HG02642 (cell line): Measurements from ENCODE around the gene RBM25.

ENCODE experiments used
- ATAC-seq: cut with Tn5 transposase; IDR thresholded peaks from one replicate; pipeline ENCODE4 v1.9.1; 2021; ENCODE audit warnings: mild to moderate bottlenecking; ENCODE audit not compliant: unreplicated experiment, poor library complexity

The RBM25 gene

DNA sequence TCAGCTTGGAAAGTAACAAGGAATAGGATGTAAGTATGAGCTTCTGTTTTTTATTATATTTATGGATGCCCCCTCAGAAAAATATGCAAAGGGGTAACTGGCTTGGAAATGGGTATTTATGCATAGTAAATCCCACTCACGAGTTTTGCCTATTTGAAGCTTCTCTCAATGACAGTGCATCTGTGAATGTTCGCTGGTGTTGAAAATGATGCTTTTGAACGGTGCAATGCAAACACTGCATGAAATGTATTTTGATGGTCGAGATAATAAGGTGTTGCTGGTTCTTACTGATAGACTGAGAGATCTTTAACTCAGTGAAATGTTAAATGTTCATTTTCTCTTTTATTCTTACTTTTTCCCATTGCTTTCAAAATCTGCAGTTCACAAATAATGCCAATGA is 42.0 kb downstream of the RBM25 start:
- ATAC-seq: no peak

DNA sequence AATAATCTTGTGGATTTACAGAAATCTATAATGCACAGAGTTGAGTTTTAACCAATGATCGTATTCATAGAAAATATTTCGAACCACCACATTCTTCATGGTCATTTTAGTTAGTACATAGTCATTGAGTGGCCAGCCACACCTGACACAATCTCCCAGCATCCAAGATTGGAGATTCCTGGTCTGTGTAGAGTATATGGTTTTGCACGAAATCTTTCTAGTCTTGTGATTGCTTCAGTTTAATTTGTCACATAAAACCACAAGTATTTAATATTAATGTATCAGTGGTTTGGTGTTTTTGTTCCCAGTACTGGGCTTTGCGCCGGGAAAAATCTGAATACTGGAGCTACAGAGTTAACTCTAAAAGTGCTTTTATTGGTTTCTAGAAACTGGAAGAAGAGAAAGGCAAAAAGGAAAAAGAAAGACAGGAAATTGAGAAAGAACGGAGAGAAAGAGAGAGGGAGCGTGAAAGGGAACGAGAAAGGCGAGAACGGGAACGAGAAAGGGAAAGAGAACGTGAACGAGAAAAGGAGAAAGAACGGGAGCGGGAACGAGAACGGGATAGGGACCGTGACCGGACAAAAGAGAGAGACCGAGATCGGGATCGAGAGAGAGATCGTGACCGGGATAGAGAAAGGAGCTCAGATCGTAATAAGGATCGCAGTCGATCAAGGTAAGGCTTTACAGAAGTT is 44.6 kb downstream of the RBM25 start:
- no peak for ATAC-seq

DNA sequence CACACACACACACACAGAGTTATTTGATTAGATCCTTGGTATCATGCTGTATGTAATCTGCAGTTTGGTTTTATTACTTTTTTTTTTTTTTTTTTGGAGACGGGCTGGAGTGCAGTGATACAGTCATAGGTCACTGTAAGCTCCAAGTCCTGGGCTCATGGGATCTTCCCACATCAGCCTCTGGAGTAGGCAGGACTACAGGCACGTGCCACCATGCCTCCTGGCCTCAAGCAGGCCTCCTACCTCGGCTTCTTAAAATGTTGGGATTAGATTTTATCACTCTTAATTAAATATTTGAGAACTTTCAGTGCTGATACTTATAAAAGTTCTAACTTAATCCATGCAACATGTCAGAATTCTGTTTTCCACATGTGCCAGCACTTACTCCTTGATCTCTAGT is 46.7 kb downstream of the RBM25 start:
- no peak for ATAC-seq

DNA sequence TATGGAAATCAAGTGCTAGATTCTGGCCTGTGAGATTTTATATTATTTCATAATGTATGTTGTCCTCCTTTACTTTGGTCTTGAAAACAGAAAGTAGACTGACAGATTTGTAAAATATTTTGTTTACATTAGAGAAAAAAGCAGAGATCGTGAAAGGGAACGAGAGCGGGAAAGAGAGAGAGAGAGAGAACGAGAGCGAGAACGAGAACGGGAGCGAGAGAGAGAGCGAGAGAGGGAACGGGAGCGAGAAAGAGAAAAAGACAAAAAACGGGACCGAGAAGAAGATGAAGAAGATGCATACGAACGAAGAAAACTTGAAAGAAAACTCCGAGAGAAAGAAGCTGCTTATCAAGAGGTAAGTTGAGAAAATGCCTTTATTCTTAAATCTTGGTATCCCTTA is 47.4 kb downstream of the RBM25 start:
- no peak for ATAC-seq

DNA sequence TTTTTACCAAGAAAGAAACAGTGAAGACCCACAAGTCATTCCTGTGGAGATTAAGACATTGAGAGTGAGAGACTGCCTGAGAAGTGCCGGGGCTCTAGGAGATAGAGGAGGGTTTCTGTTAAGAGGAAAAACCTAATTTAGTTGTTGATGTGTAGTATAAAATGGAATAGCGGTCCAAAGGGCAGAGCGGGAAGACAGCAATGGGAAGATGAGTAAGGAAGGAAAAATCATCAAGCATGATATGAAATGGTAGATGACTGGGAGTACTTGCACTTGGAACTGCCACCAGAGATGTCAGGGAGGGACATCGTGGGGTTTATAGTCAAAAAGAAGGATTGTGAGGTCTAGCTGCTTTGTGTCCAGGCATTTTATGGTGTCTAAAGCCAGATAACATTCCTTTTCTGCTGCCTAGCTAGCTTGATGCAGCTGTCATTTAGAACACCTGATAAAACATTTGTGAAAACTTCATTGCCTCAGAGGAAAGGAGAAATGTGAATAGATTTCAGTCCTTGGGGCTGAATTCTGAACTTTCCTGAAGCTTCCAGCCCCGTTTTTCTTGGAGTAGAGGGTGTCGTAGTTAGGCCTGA is 57.8 kb downstream of the RBM25 start:
- no peak for ATAC-seq

DNA sequence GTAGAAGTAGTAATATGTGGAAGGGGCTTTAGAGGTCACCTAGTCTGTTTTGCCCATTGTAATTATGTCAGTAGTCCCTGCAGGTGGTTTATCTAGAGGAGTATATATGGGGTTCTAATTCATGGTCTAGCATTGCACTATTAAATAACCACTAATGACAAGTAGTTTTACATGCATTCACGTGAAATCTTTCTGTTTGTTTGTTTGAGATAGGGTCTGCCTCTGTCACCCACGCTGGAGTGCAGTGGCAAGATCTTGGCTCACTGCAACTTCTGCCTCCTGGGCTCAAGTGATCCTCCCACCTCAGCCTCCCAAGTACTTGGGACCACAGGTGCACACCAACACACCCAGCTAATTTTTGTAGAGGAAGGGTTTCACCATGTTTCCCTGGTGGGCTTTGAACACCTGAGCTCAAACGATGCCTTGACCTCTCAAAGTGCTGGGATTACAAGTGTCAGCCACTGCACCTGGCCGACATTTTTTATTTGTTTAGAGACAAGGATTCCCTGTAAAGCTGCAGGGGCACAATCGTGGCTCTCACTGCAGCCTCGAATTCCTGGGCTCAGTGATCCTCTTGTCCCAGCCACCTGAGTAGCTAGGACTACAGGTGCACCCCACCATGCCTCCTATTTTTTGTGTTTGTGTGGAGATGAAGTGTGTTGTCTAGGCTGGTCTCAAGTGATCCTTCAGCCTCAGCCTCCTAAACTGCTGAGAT is 66.0 kb downstream of the RBM25 start:
- ATAC-seq: no peak

DNA sequence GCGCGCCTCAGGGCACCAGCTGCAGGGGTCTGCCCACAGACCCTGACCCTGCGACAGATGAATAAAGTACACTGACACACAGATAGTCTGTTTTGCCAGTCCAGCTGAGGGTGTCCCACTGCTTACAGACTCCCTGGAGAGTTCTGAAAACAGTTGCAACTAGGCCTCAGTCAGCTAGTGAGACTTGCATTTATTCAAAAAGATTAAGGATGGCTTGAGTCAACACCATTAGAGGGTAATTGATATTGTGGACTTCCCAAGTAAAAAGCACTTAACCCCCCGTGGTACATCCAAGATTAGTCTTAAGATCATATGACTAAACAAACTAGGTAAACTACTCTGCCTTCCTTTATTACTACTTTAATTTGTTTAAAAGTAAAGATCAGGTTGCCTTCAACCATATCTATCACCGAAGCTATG is 66.8 kb downstream of the RBM25 start:
- ATAC-seq: no peak

DNA sequence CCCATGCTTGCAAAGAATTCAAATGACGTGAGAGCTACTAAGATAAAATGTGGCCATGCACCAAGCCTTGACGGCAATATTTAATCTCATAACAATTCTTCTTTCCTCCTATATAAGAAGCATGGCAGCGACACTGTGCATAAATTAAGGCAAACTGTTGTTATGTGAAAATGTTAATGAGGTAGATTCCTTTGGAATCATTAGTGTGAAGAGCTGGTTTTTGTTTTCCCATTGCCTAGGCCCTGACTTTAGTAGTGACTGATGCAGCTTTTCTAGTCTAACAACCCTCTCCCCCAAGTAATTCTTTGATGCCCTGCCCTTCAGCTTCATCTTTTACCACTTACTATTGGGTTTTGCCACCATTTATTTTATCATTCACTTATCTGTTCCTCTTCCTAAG is 67.4 kb downstream of the RBM25 start:
- ATAC-seq: no peak

DNA sequence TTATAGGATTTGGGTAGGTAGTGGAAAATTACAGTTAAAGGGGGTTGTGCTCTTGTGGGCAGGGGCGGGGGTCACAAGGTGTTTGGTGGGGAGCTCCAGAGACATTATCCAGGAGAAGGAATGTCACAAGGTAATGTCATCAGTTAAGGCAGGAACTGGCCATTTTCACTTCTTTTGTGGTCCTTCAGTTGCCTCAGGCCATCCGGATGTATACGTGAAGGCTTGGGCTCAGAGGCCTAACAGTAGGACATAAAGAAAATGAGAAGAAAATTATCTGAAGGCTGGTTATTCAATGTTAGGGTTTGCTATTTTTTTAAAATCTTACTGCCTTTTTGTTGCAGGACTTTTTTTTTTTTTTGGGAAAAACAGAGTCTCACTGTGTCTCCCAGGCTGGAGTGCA is 75.5 kb downstream of the RBM25 start:
- no peak for ATAC-seq

DNA sequence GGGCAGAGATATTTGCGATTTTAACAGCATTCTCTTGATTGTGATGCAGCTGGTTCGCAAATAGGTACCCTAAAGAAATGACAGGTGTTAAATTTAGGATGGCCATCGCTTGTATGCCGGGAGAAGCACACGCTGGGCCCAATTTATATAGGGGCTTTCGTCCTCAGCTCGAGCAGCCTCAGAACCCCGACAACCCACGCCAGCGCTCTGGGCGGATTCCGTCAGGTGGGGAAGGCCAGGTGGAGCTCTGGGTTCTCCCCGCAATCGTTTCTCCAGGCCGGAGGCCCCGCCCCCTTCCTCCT is 77.7 kb downstream of the RBM25 start:
- no peak for ATAC-seq

DNA sequence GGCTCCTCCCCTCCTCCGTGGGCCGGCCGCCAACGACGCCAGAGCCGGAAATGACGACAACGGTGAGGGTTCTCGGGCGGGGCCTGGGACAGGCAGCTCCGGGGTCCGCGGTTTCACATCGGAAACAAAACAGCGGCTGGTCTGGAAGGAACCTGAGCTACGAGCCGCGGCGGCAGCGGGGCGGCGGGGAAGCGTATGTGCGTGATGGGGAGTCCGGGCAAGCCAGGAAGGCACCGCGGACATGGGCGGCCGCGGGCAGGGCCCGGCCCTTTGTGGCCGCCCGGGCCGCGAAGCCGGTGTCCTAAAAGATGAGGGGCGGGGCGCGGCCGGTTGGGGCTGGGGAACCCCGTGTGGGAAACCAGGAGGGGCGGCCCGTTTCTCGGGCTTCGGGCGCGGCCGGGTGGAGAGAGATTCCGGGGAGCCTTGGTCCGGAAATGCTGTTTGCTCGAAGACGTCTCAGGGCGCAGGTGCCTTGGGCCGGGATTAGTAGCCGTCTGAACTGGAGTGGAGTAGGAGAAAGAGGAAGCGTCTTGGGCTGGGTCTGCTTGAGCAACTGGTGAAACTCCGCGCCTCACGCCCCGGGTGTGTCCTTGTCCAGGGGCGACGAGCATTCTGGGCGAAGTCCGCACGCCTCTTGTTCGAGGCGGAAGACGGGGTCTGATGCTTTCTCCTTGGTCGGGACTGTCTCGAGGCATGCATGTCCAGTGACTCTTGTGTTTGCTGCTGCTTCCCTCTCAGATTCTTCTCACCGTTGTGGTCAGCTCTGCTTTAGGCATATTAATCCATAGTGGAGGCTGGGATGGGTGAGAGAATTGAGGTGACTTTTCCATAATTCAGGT is 78.3 kb downstream of the RBM25 start, which contains the start of gene PSEN1:
PSEN1 (plus strand) TSS at position 121 of the 839 bp plus-strand sequence. CDS start 11,513 bp downstream, outside the sequence.
- ATAC-seq: peak; percentile 93

DNA sequence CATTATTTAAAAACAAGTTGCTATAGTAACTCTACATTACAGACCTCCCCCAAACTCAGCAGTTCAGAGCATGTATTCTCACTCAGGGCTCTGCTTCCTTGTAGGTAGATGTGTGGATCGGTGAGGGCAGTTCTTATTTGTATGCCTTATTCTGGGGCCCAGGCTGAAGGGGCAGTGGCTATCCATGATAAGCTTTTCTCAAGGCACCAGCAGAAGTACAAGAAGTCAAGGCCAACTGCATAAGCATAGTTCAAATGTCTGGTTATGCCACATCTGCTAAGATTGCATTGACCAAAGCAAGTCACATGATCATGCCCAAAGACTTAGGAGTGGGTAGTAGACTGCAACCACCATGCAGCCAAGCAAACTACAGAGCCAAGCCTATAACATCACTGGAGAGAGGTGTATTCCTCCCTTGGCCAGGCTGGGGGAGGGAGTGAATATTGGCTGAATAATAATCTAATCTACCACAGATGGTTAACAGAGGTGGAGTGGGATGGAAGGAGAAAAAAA is 82.5 kb downstream of the RBM25 start:
- no peak for ATAC-seq

DNA sequence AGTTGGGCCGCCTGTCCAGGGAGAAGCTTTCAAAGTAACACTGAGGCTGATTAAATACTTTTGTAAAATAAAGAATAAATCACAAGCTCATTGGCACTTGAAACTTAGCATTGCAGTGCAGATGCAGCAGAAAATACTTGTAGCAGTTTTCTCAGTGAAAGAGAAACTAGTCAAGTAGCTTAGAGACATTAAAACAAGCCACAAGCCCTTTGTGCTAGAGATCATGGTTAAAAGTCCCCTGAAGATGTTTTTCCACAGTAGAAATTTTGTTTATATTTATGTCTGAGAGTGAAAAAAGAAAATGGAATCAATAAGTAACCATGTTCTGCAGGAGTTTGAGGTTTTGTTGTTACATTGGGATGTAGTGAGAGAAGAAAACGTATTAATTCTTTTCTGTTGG is 83.9 kb downstream of the RBM25 start:
- ATAC-seq: no peak

DNA sequence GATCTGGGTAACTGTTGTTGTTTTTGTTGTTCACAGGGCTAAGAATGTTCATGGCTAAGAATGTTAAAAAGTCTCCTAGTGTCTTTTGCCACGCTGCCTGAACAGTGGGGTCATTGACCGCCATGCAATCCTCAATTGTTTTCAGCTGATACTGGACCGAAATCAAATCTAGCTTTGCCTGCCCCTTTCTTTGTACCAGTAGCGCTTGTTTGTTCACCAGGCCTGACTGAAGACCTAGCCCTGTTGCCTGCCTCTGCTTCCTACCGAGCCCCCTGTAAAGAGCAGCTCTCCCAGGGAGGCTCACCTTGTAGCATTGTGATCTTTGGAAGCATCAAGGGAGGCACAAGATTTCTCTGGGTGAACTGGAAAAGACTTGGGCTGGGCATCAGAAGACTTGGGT is 84.7 kb downstream of the RBM25 start:
- ATAC-seq: no peak

DNA sequence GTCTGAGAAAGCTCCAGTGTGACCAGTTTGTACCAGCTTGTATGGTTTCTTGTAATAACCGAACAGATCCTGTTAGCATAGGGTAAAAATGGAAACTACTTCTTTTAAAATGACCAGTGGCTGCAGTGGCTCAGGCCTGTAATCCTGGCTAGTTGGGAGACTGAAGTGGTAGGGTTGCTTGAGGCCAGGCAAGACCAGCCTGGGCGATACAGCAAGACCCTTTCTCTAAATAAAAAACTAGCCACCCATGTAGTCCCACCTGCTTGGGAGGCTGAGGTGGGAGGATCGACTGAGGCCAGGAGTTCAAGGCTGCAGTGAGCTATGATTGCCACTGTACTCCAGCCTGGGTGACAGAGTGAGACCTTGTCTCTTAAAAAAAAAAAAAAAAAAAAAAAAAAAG is 85.3 kb downstream of the RBM25 start:
- no peak for ATAC-seq

DNA sequence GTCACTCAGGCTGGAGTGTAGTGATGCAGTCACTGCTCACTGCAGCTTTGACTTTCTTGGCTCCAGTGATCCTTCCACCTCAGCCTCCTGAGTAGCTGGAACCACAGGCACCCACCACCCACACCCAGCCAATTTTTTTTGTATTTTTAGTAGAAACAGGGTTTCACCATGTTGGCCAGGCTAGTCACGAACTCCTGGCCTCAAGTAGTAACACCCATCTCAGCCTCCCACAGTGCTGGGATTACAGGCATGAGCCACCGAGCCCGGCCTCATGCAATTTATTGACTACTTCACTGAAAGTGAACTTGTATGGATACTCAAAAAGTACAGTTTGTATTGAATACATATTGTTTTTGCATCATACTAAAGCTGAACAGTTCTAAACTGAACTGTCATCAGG is 87.0 kb downstream of the RBM25 start:
- no peak for ATAC-seq

DNA sequence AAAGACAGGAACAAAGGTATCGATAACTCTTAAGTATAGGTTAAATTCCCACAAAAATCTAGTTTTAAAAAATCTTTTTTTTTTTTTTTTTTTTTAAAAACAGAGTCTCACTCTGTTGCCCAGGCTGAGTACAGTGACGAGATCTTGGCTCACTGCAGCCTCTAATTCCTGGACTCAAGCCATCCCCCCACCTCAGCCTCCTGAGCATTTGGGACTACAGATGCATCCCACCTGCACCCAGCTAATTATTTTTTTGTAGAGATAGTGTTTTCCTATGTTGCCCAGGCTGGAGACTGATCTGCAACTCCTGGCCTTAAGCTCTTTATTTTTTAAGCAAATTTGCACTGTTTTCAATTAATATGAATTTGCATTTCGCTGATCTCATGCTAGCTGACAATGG is 87.8 kb downstream of the RBM25 start:
- no peak for ATAC-seq

DNA sequence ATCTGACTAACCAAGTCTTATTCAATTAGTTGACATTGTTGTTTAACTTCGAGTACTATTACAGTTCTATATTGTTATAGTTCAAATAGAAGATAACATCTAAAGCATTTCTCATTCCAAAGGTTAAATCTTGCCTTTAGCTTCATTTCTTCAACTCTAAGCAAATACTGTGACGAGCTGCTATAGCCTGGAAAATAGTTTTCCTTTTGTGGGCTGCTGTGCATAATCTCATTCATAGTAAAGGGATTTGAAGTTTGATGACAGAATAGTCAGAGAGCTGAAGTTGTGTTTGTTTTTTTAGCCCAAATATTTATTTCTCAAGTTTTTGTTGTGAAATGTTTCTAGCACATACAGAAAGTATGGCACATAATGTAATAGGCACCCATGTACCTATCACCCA is 91.4 kb downstream of the RBM25 start:
- ATAC-seq: no peak

DNA sequence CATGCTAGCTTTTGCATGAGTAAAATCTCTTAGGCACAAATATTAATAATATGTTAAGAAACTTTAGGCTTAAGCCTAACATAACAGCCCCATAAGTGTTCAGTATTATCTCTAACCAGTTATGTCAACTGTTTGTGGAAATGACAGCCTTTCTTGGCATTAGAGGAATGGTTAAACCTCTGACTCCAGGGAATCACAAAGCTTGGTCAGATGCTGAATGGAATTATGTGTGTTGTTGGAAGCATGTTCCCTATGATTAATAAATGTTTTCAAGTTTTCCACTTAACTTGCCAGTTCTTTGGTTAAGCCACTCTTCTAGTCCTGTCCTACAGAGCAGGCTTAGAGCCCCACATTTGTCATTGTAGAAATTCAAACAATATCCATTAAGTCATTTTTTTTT is 94.9 kb downstream of the RBM25 start:
- no peak for ATAC-seq

DNA sequence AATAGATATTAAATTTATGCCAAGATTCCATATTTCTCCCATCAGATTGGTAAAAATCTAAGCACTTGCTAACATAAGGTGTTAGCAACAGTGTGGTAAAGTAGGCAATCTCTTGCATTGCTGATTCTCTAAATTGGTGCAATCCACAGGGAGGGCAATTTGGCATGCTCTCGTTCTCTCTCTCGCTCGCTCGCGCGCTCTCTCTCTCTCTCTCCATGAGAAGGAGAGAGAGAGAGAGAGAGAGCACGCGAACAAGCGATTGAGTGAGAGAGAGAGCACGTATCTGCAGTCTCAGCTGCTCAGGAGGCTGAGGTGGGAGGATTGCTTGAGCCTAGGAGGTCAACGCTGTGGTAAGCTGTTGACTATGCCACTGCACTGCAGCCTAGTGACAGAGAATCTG is 103.9 kb downstream of the RBM25 start:
- no peak for ATAC-seq

DNA sequence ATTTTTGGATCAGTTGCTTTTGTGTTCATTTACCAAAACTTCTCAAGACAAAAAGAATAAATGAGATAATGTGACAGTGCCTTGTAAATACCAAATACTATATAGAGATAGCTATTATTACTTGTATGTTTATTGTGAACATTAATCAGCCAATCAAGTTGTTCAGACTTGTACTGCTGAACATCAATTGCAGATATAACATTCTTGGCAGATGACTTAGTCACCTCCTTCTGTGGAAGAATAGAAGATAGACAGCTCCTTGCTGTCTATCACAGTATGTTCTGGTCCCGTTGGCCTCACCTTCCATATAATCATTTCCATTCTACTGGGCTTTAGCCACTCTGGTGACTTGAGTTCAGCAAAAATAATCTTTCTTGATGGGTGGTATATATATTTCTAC is 108.1 kb downstream of the RBM25 start:
- ATAC-seq: no peak
